ENCODE results near the gene ENDOG. TPM values are rescaled to one million over a fixed set of nuclear protein-coding genes. Genes with fewer than 3 reads are reported as not detected.
A peak's percentile ranks its signal among the peaks of the same experiment; 100 is the strongest.

The ENDOG gene
- total RNA-seq, 1 experiment from 2014 or later = 25.8 TPM

GRCh38 chr9:128786681-128787601, 31.4 kb upstream of the ENDOG start, which contains the start of gene TBC1D13:
Gene TBC1D13 (plus strand): TSS chr9:128787253. CDS start chr9:128787354, 101 bp downstream.
- H3K36me3 Mint-ChIP-seq = no peaks in the 10 kb centered on the region
- H3K27me3 Mint-ChIP-seq (ENCODE audit: low read depth) = 0 out of 2 replicates have a peak, but pooled peaks cover under 1% of the 10 kb centered on the region
- H3K4me3 Mint-ChIP-seq = peak within 1 kb of the TSS; percentile 96
- H3K9me3 Mint-ChIP-seq = peaks cover 4% of the 10 kb centered on the region
- ATAC-seq = peak; percentile 97
- ChIA-PET POLR2A (interaction anchor here (0.6 to 0.8 kb wide), 2 partner anchors 31 to 1538 kb away, joined by 3 to 4 read pairs; partner anchors contain the start of gene ENDOG), CTCF (interaction anchor here (0.6 to 1.7 kb wide), 8 partner anchors 16 to 332 kb away, joined by 3 to 6 read pairs (median 4); partner anchors contain the start of gene ENDOG)
- DNase-seq (ENCODE audit: low spot score) = peak; percentile 91
- peak within 1 kb of the TSS; percentile 95 for H3K27ac Mint-ChIP-seq
- H3K4me1 Mint-ChIP-seq = peaks cover 7% of the 10 kb centered on the region; the same call in 1 of the 2 replicates
- TF ChIP-seq, protein P1, sequence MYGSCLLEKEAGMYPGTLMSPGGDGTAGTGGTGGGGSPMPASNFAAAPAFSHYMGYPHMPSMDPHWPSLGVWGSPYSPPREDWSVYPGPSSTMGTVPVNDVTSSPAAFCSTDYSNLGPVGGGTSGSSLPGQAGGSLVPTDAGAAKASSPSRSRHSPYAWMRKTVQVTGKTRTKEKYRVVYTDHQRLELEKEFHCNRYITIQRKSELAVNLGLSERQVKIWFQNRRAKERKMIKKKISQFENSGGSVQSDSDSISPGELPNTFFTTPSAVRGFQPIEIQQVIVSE (CRISPR knock-in tag; IDR thresholded peaks at IDR 0.05; ENCODE audit: borderline replicate concordance) = no peak
- TF ChIP-seq ZBTB21 (CRISPR knock-in tag; IDR thresholded peaks at IDR 0.05; ENCODE audit: borderline replicate concordance) (peak; percentile 80; the same call in 1 of the 2 replicates), ATF2 (CRISPR knock-in tag; IDR thresholded peaks at IDR 0.05; ENCODE audit: borderline replicate concordance, low read depth) (no peak), HMGA2 (CRISPR knock-in tag; IDR thresholded peaks at IDR 0.05) (no peak), PRRX2 (CRISPR knock-in tag; IDR thresholded peaks at IDR 0.05) (no peak), TCF7 (CRISPR knock-in tag; IDR thresholded peaks at IDR 0.05; ENCODE audit: low read depth) (no peak), ZNF416 (CRISPR knock-in tag; IDR thresholded peaks at IDR 0.05) (peak; percentile 47; the same call in 1 of the 2 replicates), ZNF396 (CRISPR knock-in tag; IDR thresholded peaks at IDR 0.05; ENCODE audit: borderline replicate concordance) (no peak), USF2 (CRISPR knock-in tag; IDR thresholded peaks at IDR 0.05) (peak; percentile 99), FOXJ3 (CRISPR knock-in tag; IDR thresholded peaks at IDR 0.05; ENCODE audit: borderline replicate concordance) (no peak), ZNF317 (CRISPR knock-in tag; IDR thresholded peaks at IDR 0.05; ENCODE audit: borderline replicate concordance, low read depth) (peak; percentile 61; the same call in 1 of the 2 replicates), ZNF425 (CRISPR knock-in tag; conservative IDR thresholded peaks at IDR 0.05) (no peak), E2F1 (CRISPR knock-in tag; IDR thresholded peaks at IDR 0.05) (peak; percentile 92; the same call in 1 of the 2 replicates), ARID4B (CRISPR knock-in tag; IDR thresholded peaks at IDR 0.05; ENCODE audit: borderline replicate concordance) (peak; percentile 97), GRHL2 (CRISPR knock-in tag; IDR thresholded peaks at IDR 0.05; ENCODE audit: insufficient replicate concordance, severe bottlenecking) (no peak)
- TF ChIP-seq, protein P2, sequence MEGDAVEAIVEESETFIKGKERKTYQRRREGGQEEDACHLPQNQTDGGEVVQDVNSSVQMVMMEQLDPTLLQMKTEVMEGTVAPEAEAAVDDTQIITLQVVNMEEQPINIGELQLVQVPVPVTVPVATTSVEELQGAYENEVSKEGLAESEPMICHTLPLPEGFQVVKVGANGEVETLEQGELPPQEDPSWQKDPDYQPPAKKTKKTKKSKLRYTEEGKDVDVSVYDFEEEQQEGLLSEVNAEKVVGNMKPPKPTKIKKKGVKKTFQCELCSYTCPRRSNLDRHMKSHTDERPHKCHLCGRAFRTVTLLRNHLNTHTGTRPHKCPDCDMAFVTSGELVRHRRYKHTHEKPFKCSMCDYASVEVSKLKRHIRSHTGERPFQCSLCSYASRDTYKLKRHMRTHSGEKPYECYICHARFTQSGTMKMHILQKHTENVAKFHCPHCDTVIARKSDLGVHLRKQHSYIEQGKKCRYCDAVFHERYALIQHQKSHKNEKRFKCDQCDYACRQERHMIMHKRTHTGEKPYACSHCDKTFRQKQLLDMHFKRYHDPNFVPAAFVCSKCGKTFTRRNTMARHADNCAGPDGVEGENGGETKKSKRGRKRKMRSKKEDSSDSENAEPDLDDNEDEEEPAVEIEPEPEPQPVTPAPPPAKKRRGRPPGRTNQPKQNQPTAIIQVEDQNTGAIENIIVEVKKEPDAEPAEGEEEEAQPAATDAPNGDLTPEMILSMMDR (IDR thresholded peaks at IDR 0.05) = no peak
- TF ChIP-seq, protein P3, sequence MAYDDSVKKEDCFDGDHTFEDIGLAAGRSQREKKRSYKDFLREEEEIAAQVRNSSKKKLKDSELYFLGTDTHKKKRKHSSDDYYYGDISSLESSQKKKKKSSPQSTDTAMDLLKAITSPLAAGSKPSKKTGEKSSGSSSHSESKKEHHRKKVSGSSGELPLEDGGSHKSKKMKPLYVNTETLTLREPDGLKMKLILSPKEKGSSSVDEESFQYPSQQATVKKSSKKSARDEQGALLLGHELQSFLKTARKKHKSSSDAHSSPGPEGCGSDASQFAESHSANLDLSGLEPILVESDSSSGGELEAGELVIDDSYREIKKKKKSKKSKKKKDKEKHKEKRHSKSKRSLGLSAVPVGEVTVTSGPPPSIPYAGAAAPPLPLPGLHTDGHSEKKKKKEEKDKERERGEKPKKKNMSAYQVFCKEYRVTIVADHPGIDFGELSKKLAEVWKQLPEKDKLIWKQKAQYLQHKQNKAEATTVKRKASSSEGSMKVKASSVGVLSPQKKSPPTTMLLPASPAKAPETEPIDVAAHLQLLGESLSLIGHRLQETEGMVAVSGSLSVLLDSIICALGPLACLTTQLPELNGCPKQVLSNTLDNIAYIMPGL (CRISPR knock-in tag; IDR thresholded peaks at IDR 0.05) = peak; percentile 94
- TF ChIP-seq, protein P4, sequence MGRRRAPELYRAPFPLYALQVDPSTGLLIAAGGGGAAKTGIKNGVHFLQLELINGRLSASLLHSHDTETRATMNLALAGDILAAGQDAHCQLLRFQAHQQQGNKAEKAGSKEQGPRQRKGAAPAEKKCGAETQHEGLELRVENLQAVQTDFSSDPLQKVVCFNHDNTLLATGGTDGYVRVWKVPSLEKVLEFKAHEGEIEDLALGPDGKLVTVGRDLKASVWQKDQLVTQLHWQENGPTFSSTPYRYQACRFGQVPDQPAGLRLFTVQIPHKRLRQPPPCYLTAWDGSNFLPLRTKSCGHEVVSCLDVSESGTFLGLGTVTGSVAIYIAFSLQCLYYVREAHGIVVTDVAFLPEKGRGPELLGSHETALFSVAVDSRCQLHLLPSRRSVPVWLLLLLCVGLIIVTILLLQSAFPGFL (CRISPR knock-in tag; IDR thresholded peaks at IDR 0.05; ENCODE audit: borderline replicate concordance) = no peak

All from WTC11 (cell line).